DOHH2 (cell line): ENCODE results near the gene BRINP3.

Experiments
- CTCF ChIP-seq: fragments of 200-600 bp; sonication (generic); IDR thresholded peaks from one replicate; pipeline ENCODE4 v1.5.1; 2014; ENCODE audit warnings: antibody characterized with exemption, mild to moderate bottlenecking, low read depth, low read length; ENCODE audit not compliant: poor library complexity, severe bottlenecking
- EZH2phosphoT487 ChIP-seq: fragments of 200-600 bp; sonication (generic); IDR thresholded peaks from 2 replicates; pipeline ENCODE4 v1.6.1; 2017; ENCODE audit warnings: borderline replicate concordance, mild to moderate bottlenecking, antibody characterized with exemption, low read length, moderate library complexity, mixed read lengths

GRCh38 chr1:190098107-190098506 is 379.6 kb downstream of the BRINP3 start:
- TF ChIP-seq CTCF (no peak), EZH2phosphoT487 (no peak)
